Stimulated activated CD8-positive, alpha-beta memory T cell treated with anti-CD3 and anti-CD28 coated beads, Interleukin-4, amount 100 ng/mL, for 24 hours (primary cell): Measurements from ENCODE around the gene THNSL1.
"Not testable (repeated sequence)": the region's sequence is repeated elsewhere in the genome, so short reads cannot be mapped to it uniquely, and the experiment has no call there.

Experiments used
- DNase-seq: peaks from one replicate; pipeline ENCODE4 v3.0.0-alpha.2; 2020; ENCODE audit warnings: low read depth

The THNSL1 gene, protein sequence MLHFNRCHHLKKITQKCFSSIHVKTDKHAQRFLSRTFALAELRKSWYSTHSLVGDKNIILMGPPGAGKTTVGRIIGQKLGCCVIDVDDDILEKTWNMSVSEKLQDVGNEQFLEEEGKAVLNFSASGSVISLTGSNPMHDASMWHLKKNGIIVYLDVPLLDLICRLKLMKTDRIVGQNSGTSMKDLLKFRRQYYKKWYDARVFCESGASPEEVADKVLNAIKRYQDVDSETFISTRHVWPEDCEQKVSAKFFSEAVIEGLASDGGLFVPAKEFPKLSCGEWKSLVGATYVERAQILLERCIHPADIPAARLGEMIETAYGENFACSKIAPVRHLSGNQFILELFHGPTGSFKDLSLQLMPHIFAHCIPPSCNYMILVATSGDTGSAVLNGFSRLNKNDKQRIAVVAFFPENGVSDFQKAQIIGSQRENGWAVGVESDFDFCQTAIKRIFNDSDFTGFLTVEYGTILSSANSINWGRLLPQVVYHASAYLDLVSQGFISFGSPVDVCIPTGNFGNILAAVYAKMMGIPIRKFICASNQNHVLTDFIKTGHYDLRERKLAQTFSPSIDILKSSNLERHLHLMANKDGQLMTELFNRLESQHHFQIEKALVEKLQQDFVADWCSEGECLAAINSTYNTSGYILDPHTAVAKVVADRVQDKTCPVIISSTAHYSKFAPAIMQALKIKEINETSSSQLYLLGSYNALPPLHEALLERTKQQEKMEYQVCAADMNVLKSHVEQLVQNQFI

DNA sequence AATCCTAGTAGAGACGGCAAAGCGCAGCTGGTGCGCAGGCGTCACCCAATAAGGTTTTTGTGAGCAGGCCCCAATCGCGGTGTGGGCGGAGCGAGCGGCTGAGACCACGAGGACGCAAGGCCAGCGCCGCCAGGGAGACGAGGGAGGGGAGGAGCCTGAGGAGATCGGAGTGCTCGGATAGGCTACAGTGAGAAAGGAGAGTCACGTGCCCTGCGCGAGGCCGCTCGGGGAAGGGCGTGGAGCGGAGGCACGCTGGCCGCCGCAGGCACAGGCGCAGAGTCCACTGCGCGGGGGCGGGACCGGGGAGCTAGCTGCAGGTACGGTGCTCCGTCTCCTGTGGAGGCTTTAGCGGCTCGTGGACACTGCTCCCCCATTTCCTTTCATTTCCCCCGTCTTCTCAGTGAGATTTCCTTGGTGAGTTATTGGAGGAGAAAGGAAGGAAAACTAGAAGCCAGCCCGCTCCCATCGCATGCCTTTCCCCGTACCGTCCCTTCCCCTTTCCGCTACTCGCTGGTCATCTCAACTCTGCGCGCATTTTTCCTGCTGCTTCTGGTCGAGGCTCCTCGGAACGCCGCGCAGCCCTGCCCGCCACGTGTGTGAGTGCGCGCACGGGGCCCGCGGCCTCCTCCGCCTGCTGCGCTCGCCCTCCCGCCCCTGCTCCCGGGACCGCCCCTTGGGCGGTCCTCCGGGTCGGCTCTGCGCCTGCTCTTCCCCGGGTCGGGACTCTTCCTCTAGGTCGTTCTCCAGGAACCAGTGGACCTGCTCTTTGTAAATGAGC is at the start of gene THNSL1:
THNSL1 (plus strand) TSS at position 237 of the 778 bp plus-strand sequence. CDS start 6,612 bp downstream, outside the sequence.
- DNase-seq, result peak; percentile 97

DNA sequence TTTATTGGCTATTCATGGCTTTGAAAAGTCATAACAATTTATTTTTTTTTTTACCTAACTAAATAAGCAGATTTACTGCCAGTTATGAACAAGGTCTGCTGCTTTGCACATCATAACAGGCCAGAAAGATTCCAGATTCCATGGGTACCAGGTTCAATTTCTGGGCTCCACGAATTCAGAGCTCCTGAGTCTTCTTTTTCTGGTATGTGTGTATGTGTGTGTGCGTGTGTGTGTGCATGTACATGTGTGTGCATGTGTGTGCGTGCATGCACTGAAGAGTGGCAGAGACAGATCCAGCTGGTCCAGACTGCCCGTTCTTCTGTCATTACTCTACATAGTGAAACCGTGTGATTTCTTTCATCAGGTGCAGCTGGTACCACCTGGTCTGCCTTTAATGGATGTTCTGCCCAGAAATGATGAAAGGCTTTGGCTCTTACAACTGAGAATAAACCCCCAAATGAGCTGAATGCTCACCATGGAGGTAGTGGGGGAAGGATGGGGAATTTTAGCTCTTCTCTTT is 49.4 kb upstream of the THNSL1 start:
- DNase-seq, result no peak

DNA sequence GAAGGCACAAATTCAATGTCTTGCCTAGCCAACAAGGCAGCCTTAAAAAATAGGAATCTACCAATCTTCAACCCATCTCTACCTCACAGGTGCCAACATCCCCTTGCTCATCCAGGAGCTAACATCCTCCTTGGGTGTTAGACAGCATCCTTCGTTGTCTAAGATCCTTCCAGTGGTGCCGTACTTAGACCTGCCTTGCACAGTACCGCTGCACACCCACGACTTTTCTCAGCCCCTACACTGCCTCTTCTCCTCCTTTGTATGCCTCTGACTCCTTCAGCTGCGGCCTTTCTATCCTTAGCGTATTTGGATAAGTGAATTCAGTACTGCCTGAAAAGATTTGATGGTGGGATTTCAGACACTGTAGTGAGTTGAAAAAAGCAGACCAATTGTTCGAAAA is 48.1 kb upstream of the THNSL1 start:
- DNase-seq, result no peak

DNA sequence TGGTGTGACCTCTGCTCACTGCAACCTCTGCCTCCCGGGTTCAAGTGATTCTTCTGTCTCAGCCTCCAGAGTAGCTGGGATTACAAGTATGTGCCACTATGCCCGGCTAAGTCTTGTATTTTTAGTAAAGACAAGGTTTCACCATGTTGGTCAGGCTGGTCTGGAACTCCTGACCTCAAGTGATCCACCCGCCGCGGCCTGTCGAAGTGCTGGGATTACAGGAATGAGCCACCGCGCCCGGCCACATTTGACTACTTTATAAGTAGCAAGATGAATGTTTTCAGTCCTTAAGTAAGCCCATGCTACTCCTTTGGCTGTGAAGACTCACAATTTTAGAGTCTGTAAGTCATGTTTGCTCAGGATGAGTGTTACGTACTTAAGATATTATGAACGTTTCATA is 47.5 kb upstream of the THNSL1 start:
- DNase-seq, result not testable (repeated sequence)

DNA sequence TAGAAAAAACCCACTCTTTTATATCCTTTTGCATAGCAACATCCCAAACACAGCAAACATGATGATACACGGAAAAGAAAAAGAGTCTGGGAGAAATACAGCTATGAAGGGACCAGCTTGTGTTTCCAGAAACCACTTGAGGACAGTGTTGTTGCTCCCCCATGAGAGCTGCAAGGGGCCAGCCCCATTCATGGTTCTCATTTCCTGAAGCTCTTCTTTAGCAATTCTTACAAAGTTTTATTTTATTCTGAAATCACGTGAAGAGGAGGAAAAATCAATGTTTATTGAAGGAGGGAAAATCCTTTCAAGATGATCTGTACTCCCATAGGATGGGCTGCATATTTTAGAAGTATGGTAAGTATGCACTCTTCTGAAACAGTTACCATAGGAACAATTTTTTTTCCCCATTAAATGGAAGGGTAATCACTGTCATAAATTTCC is 46.6 kb upstream of the THNSL1 start:
- no peak for DNase-seq

DNA sequence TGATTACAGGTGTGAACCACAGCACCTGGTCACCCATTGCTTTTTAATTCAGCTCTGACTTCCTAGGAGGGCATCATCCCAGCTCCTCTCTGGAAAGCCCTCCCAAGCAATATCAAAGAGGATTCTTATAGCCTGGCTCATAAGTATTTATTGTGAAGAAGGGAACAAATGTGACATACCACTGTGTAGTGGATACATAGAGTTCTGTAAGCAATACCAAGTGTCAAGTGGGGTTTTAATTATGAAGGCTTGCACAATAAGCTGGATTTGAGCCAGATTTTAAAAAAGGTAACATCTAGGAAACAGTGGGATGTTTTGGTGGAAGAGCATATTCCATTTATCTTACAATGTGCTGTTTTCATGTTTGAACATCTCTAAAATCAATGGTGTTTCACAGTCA is 45.0 kb upstream of the THNSL1 start:
- no peak for DNase-seq

DNA sequence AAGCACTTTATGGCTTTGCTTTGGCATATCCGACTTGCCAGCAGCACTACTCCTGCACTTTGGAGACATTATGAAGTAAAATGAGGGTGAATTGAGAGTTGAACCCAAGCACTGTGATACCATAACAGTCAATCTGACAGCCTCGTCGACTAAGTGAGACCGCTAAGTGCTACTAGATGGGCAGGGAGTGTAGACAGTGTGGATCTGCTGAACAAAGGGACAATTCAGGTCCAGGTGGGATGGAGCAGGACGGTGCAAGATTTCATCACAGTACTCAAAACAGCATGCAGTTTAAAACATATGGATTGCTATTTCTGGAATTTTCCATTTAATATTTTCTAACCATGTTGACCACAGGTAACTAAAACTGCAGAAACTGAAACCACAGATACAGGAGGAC is 43.2 kb upstream of the THNSL1 start:
- DNase-seq, result no peak

DNA sequence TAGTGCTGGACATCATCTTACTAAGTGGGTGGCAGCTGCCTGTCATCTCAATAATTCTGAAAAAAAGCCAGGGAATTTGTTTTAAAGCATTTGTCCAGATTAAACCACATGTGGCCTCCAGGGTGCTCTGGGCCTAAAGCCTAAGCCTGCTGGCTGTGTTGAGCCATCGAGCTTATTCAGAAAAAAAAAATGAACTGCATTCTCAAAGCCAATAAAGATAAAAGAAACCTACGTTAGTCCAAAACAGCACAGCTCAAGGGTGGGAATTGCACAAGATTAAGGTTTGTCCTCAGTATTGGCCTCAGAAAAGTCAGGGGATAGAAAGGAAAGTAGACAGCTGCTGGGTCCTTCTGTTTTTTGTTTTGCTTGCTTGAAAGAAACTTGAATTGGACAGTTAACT is 41.4 kb upstream of the THNSL1 start:
- no peak for DNase-seq

DNA sequence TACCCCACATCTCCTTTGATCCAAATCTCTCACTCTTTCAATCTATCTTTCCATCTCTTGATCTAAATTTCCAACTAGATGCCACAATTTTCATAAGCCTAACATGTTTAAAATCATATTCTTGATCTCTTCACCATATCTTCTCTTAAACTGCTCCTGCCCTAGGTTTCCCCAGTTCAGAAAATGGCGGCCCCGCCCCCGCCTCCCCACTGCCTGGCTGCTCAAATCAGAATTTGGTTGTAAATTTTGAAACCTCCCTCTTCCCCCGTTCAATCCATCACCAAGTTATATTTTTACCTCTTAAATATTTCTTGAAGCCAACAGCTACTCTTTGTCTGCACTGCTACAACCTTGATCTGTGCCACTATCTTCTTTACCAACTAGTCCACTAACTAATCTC is 36.7 kb upstream of the THNSL1 start:
- no peak for DNase-seq

DNA sequence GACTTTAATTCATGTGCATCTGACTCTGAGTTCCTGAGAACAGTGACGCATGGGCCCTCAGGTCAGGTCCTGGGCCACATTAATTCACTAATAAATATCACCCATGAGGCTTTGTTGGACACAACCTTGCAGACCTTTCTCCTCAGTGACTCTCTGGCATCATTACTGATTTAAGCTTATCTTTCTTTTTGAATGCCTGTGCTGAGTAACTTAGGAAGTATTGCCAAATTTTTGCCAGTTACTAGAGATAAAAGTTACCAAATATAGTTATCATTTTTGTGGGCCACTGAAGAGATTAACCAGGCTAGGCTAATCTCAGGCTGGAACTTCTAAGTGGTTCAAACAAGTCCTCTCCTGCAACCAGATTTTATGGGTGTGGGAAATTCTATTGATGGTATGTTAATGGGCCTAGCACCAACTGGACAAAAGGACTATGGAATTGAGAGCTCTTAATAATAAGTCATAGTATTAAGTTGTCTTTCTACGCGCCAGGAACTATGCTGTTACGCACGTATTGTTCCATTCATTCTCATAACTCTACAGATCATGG is 35.2 kb upstream of the THNSL1 start:
- no peak for DNase-seq

DNA sequence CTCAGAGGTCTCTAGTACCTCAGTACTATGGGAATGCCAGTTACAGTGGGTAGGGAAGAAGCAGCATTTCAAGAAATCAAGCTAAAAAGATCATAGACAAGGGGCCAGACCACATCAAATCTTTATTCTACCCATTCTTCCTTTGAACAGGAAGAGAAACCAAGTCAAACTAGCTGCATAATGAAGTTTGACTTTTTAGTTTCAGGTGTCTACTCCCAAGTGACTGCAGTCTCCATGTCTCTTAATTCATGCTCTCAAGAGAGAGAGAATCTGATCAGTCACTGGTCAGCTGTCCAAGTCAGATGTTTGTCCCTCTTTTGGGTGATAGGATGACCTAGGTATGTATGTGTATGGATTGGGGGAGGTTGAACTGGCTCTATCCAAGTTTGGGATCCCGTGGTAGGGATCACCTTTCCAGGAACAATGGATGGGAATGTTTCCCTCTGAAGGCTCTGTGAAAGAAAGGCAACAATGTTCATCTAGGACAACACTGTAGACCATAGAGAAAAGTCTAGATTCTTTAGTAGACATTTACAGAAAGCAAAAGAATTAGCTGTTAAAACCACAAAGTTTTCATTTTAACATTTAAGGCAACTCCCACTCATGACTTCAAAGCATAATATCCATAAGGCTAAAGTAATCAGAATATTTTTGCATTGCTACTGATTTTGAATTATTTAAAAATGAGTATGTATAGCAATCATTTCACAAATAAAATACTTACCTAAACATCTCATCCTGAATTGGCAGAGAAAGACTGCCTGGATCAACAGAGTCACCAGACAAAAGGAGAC is 33.9 kb upstream of the THNSL1 start:
- no peak for DNase-seq

DNA sequence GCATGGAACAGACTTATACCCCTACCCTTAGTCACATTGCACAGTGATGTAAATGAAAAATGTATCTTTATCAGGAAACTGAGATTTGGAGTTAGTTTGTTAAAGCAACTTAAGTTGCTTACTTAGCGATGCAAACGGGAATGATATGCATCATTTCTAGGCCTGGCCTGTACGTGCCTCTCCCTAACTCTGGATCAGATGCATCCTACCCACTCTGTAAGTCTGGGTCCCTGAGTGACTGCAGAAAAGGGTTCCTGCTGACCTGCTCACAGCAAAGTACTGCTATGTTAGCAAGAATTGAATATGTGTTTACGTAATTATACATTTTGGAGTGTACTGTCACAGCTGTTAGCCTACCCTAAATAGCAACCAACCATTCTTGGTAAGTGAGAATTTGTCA is 33.3 kb upstream of the THNSL1 start:
- no peak for DNase-seq

DNA sequence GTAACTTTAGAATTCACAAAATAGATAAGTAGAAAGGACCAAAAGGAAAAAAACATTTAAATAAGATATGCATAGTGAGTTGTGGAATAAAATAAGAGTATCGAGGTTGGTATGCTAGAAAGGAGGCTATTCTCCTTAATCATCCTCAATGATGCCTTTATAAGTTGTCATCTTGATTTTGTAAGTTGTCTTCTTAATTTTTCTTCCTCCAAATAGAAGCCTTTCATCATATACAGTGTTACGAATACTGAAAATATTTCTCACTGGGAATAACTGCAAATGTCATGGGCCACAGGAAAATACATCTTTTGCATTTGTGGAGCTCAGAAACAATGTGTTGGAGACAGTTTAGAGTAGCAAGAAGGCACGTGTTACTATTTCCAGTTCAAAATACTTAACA is 32.5 kb upstream of the THNSL1 start:
- DNase-seq, result no peak

DNA sequence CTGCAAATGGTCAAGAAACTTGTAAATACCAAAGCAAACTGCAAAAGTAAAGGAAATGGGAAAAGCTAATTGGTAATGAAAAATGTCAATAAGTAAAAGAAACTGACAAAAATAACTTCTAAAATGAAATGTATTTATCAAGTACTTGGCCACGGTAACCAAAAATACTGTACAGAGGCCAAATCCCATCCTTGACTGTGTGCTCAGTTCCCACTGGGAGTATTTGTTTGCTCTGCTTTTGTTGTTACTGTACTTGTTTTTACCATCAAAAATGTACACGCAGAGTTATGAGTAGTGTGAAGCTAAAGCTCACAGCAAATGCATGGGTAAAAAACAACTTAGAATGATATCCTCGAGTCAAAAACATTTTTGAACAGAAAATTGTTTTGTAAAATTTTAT is 31.5 kb upstream of the THNSL1 start:
- no peak for DNase-seq

DNA sequence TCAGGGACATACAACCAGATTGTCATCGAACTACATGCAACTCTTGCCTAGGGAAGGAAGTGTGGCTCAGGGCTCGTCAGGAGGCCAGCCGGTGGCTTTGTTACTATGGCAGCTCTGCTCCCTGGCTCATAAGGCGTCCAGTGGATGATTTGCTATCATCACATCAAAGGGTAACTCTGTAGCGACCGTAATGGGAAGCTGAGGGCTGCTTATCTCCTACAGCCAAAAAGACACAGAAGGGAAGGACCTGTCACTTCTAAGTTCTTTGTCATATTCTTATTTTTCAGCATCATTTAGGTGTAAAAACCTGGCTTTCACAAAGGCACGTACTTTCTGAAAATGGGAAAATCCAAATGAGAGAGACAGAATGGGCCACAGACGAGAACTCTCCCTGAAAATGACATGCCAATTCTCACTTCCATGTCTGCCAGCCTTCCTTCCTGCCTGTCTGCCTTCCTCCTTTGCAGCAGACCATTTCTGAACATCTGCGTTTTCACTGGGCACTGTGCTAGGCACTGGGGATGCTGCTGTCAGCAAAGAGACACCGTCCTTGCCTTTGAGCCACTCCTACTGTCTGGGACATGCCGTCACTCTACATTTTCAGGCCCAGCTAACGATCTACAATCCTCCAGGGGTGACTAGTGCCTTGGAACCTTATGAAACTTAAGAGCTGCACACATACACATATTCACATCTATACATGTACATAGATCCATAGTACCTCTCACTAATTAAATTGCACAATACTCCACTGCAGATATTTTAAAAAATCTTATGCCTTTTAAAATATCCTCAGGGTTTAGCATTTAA is 27.4 kb upstream of the THNSL1 start:
- no peak for DNase-seq

DNA sequence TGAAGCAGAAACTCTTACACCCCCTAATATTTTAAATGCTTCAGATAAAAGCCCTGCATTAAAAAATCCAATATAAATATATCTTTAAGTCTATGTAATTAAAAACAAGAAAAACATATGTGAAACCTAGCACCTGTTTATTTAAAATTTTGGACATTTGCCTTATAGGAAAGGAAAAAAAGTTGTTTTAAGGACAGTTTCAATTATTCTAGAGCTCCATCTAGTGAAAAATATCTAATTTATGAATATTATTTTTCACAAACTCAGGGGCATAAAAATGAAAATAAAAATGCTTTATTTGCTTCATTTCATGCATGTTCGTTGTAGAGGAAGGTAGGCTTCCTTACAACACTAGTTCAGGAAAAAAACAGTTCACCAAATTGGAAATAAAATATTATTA is 26.5 kb upstream of the THNSL1 start:
- no peak for DNase-seq

DNA sequence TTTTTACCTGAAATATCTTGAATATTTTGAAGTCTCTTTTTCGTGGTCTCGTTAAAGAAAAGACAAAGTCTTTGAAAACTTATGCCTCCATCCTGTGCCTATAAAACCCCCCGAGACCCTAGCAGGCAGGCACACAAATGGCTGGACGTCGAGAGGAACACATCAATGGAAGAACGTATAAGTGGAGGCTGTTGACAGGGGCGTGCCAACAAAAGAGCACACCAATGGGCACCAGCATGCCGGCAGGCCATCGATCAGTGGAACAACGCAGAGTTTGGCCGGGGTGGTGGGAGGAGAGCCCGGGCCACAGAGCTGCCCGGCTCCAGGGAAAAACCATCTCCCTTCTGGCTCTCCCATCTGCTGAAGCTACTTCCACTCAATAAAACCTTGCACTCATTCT is 25.1 kb upstream of the THNSL1 start:
- DNase-seq, result no peak

DNA sequence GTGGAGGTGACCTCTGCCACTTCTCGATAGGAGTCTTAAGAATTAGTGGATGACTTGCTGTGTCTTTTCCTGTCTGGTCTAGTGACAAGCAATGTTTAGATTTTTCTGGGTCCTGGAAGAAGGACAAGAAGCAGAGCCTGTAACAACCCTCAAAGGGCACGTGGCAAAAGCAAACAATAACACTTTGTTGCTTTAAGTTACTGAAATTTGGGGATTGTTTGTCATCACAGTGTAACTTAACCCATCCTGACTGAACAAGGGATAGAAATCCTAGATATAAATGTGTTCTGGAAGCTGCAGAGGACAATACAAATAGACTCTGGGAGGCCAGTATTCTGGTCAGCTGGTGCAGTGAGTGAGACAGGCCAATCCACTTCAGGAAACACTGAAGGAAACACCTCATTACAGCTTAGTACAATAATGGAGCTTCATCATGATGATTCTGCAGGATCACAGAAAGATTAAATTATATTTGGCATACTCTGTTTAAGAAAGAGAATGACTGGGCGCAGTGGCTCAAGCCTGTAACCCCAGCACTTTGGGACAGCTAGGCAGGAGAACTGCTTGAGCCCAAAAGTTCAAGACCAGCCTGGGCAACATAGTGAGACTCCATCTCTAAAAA is 23.8 kb upstream of the THNSL1 start:
- no peak for DNase-seq

DNA sequence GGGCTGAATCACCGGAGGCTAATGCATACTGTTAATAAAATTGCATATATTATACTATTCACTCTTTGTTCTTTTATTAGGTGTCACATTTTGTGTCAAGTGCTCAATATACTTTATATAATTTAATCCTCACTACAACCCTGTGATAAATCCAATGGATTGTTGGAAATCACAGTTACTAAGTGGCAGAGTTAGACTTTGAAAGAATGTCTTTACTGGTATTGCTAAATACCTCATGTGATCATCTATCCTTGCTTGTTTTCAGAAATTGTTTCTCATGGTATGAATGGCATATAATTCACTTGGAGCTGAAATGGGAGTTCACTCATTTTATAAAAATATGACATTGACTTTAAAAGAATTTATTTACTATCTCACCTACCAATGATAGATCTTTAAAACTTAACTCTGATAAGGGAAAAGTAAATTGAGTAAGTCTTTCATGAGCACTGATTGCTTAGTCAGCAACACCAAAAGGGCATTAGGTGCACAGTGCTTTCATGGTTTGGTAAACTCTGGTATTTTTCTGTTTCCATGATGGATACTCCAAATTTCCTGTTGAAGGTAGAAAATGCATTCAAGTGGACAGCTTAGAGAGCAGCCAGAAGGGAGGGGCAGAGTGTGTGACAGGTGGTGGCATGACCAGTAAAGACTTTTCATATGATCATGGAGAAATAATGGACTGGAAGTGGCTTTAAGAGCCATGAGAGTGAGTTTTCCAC is 23.0 kb upstream of the THNSL1 start:
- DNase-seq, result no peak
